ENCODE measurements around the gene SLC25A43.

SLC25A43 gene

GRCh38 chrX:119495734-119496726 is 96.9 kb downstream of the SLC25A43 start:
- TF ChIP-seq EZH2 (IDR thresholded peaks at IDR 0.05; ENCODE audit: borderline replicate concordance, low read length): no peak
- TF ChIP-seq, protein P1, sequence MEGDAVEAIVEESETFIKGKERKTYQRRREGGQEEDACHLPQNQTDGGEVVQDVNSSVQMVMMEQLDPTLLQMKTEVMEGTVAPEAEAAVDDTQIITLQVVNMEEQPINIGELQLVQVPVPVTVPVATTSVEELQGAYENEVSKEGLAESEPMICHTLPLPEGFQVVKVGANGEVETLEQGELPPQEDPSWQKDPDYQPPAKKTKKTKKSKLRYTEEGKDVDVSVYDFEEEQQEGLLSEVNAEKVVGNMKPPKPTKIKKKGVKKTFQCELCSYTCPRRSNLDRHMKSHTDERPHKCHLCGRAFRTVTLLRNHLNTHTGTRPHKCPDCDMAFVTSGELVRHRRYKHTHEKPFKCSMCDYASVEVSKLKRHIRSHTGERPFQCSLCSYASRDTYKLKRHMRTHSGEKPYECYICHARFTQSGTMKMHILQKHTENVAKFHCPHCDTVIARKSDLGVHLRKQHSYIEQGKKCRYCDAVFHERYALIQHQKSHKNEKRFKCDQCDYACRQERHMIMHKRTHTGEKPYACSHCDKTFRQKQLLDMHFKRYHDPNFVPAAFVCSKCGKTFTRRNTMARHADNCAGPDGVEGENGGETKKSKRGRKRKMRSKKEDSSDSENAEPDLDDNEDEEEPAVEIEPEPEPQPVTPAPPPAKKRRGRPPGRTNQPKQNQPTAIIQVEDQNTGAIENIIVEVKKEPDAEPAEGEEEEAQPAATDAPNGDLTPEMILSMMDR (IDR thresholded peaks at IDR 0.05; ENCODE audit: low read length): no peak
- Histone ChIP-seq H3K4me2 (ENCODE audit: low read length) (no peak overlapping the region; the same call in 1 of the 2 replicates), H3K27ac (ENCODE audit: low read depth, low read length, poor library complexity, severe bottlenecking) (peak overlapping the region; percentile 59), H3K9me3 (ENCODE audit: low read length) (no peaks in the 10 kb centered on the region), H3K4me1 (ENCODE audit: insufficient read depth, low read length, severe bottlenecking) (peaks cover 27% of the 10 kb centered on the region), H3K9me2 (ENCODE audit: low read depth, low read length) (no peaks in the 10 kb centered on the region), H3K79me2 (ENCODE audit: insufficient read depth, low read length) (no peaks in the 10 kb centered on the region), H2AFZ (ENCODE audit: low read length) (no peak overlapping the region), H3K9ac (ENCODE audit: low read length) (no peak overlapping the region), H3F3A (ENCODE audit: insufficient read depth, low read length) (no peaks in the 10 kb centered on the region), H4K20me1 (ENCODE audit: insufficient read depth, low read length) (no peaks in the 10 kb centered on the region), H3K36me3 (ENCODE audit: insufficient read depth, low read length) (no peaks in the 10 kb centered on the region), H3K27me3 (ENCODE audit: insufficient read depth, low read length) (no peaks in the 10 kb centered on the region), H3K4me3 (ENCODE audit: low read depth, low read length, poor library complexity, severe bottlenecking) (no peak overlapping the region)

DNA sequence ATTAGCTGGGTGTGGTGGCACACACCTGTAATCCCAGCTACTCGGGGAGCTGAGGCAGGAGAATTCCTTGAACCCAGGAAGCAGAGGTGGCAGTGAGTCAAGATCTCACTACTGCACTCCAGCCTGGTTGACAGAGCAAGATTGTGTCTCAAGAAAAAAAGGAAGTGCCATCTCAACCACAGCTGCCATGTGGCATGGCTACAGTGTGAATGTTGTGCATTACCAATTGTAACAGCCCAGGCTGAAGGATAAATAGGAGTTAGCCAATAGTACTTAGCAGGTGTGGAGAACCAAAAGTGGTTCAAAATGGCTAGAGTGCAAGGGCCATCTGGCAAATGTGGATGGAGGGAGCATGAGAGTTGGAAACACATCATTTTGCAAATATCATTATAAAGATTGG is 98.0 kb downstream of the SLC25A43 start:
- Histone ChIP-seq H3K79me2 (ENCODE audit: insufficient read depth, low read length) (no peaks in the 10 kb centered on the region), H3K4me1 (ENCODE audit: insufficient read depth, low read length, severe bottlenecking) (peaks cover 27% of the 10 kb centered on the region), H3K9me2 (ENCODE audit: low read depth, low read length) (no peaks in the 10 kb centered on the region), H3K9me3 (ENCODE audit: low read length) (no peaks in the 10 kb centered on the region), H3K36me3 (ENCODE audit: insufficient read depth, low read length) (no peaks in the 10 kb centered on the region), H4K20me1 (ENCODE audit: insufficient read depth, low read length) (no peaks in the 10 kb centered on the region), H3K27me3 (ENCODE audit: insufficient read depth, low read length) (no peaks in the 10 kb centered on the region), H3K27ac (ENCODE audit: low read depth, low read length, poor library complexity, severe bottlenecking) (no peak overlapping the region), H2AFZ (ENCODE audit: low read length) (peak overlapping the region; percentile 55; the same call in 1 of the 2 replicates), H3K4me3 (ENCODE audit: low read depth, low read length, poor library complexity, severe bottlenecking) (no peak overlapping the region), H3K4me2 (ENCODE audit: low read length) (no peak overlapping the region), H3K9ac (ENCODE audit: low read length) (no peak overlapping the region), H3F3A (ENCODE audit: insufficient read depth, low read length) (no peaks in the 10 kb centered on the region)
- TF ChIP-seq EZH2 (IDR thresholded peaks at IDR 0.05; ENCODE audit: borderline replicate concordance, low read length): no peak
- TF ChIP-seq, protein P1 (IDR thresholded peaks at IDR 0.05; ENCODE audit: low read length): no peak

GRCh38 chrX:119500061-119500800 is 101.1 kb downstream of the SLC25A43 start:
- Histone ChIP-seq H3K4me2 (ENCODE audit: low read length) (no peak overlapping the region), H3K27ac (ENCODE audit: low read depth, low read length, poor library complexity, severe bottlenecking) (no peak overlapping the region), H3K4me1 (ENCODE audit: insufficient read depth, low read length, severe bottlenecking) (peaks cover 32% of the 10 kb centered on the region), H3K9me2 (ENCODE audit: low read depth, low read length) (no peaks in the 10 kb centered on the region), H3K4me3 (ENCODE audit: low read depth, low read length, poor library complexity, severe bottlenecking) (no peak overlapping the region), H2AFZ (ENCODE audit: low read length) (no peak overlapping the region), H3F3A (ENCODE audit: insufficient read depth, low read length) (no peaks in the 10 kb centered on the region), H3K36me3 (ENCODE audit: insufficient read depth, low read length) (no peaks in the 10 kb centered on the region), H3K9me3 (ENCODE audit: low read length) (no peaks in the 10 kb centered on the region), H3K9ac (ENCODE audit: low read length) (no peak overlapping the region), H3K27me3 (ENCODE audit: insufficient read depth, low read length) (no peaks in the 10 kb centered on the region), H4K20me1 (ENCODE audit: insufficient read depth, low read length) (no peaks in the 10 kb centered on the region), H3K79me2 (ENCODE audit: insufficient read depth, low read length) (no peaks in the 10 kb centered on the region)
- TF ChIP-seq EZH2 (IDR thresholded peaks at IDR 0.05; ENCODE audit: borderline replicate concordance, low read length): no peak
- TF ChIP-seq, protein P1 (IDR thresholded peaks at IDR 0.05; ENCODE audit: low read length): no peak

All from OCI-LY1 (cell line).